ENCODE data around the gene RAG2. TPM values are rescaled to one million over a fixed set of nuclear protein-coding genes. Genes with fewer than 3 reads are reported as not detected.
"Not testable (repeated sequence)": the region's sequence is repeated elsewhere in the genome, so short reads cannot be mapped to it uniquely, and the experiment has no call there.

Gene RAG2
- total RNA-seq, 1 experiment from 2014 or later, result not detected

DNA sequence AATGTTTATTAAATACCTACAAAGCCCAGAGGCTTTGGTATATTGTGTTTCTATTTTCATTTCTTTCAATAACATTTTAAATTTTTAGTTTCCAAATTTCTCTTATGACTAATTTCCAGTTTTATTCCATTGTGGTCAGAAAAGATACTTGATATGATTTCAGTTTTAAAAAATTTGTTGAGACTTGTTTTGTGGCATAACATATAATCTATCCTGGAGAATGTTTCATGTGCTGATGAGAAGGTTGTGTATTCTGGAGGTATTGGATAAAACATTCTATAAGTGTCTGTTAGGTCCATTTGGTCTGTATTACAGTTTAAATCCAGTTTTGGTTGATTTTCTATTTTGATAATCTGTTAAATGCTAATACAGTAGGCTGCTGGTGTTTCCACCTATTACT lies 40.0 kb downstream of the RAG2 start:
- Histone ChIP-seq H3K36me3 (ENCODE audit: control insufficient read depth, insufficient read depth, low read length) (no peaks in the 10 kb centered on the region), H3K4me1 (no peaks in the 10 kb centered on the region), H3K27me3 (replicated peaks; ENCODE audit: control insufficient read depth, insufficient read depth, low read length) (no peaks in the 10 kb centered on the region), H3K9me3 (peaks cover 4% of the 10 kb centered on the region; the same call in 1 of the 2 replicates), H3K4me3 (ENCODE audit: low read depth, low read length) (no peak overlapping the region)
- H3K27me3 Mint-ChIP-seq (ENCODE audit: insufficient read depth, unreplicated experiment), result peaks cover 2% of the 10 kb centered on the region
- no peaks in the 10 kb centered on the region for H3K9me3 Mint-ChIP-seq (ENCODE audit: unreplicated experiment)
- no peaks in the 10 kb centered on the region for H3K4me1 Mint-ChIP-seq (ENCODE audit: low read depth, unreplicated experiment)
- ChIA-PET CTCF (interaction anchor here (0.6 kb wide), 1 partner anchor 270 kb away, joined by 3 read pairs; no protein-coding TSS in a partner anchor), POLR2A (no interaction called here)
- no peaks in the 10 kb centered on the region for H3K36me3 Mint-ChIP-seq (ENCODE audit: insufficient read depth, unreplicated experiment)
- BruUV-seq (replicated peaks), result no TSS peak
- no peak overlapping the region for H3K27ac Mint-ChIP-seq (ENCODE audit: unreplicated experiment)
- intact Hi-C loops (cut with micrococcal nuclease; ENCODE audit: unreplicated experiment), result no loop called here
- no peak for DNase-seq
- TF ChIP-seq, protein P1, sequence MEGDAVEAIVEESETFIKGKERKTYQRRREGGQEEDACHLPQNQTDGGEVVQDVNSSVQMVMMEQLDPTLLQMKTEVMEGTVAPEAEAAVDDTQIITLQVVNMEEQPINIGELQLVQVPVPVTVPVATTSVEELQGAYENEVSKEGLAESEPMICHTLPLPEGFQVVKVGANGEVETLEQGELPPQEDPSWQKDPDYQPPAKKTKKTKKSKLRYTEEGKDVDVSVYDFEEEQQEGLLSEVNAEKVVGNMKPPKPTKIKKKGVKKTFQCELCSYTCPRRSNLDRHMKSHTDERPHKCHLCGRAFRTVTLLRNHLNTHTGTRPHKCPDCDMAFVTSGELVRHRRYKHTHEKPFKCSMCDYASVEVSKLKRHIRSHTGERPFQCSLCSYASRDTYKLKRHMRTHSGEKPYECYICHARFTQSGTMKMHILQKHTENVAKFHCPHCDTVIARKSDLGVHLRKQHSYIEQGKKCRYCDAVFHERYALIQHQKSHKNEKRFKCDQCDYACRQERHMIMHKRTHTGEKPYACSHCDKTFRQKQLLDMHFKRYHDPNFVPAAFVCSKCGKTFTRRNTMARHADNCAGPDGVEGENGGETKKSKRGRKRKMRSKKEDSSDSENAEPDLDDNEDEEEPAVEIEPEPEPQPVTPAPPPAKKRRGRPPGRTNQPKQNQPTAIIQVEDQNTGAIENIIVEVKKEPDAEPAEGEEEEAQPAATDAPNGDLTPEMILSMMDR (IDR thresholded peaks at IDR 0.05; ENCODE audit: insufficient read depth in 1 of 2, low read depth in 1 of 2, low read length in 1 of 2, severe bottlenecking in 1 of 2, unreplicated experiment in 1 of 2), result no peak
- H3K4me3 Mint-ChIP-seq (ENCODE audit: unreplicated experiment), result no peak overlapping the region

DNA sequence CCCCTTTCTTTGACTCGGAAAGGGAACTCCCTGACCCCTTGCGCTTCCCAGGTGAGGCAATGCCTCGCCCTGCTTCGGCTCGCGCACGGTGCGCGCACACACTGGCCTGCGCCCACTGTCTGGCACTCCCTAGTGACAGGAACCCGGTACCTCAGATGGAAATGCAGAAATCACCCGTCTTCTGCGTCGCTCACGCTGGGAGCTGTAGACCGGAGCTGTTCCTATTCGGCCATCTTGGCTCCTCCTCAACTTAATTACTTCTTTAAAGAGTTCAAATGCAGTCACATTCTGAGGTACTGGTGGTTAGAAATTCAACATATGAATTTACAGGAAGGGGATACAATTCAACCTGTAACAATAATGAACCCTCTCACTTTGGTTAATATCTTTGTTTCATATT lies 40.6 kb downstream of the RAG2 start:
- H3K9me3 Mint-ChIP-seq (ENCODE audit: unreplicated experiment); POLR2A ChIA-PET; H3K4me3 ChIP-seq (ENCODE audit: low read depth, low read length); H3K27me3 ChIP-seq (replicated peaks; ENCODE audit: control insufficient read depth, insufficient read depth, low read length); H3K4me3 Mint-ChIP-seq (ENCODE audit: unreplicated experiment); H3K27ac Mint-ChIP-seq (ENCODE audit: unreplicated experiment); H3K4me1 ChIP-seq; H3K36me3 Mint-ChIP-seq (ENCODE audit: insufficient read depth, unreplicated experiment); H3K36me3 ChIP-seq (ENCODE audit: control insufficient read depth, insufficient read depth, low read length); BruUV-seq (replicated peaks); H3K9me3 ChIP-seq; H3K4me1 Mint-ChIP-seq (ENCODE audit: low read depth, unreplicated experiment); H3K27me3 Mint-ChIP-seq (ENCODE audit: insufficient read depth, unreplicated experiment); intact Hi-C loops (cut with micrococcal nuclease; ENCODE audit: unreplicated experiment); DNase-seq: not testable (repeated sequence)
- CTCF ChIA-PET, result interaction anchor here (0.6 kb wide), 1 partner anchor 271 kb away, joined by 3 read pairs; no protein-coding TSS in a partner anchor

DNA sequence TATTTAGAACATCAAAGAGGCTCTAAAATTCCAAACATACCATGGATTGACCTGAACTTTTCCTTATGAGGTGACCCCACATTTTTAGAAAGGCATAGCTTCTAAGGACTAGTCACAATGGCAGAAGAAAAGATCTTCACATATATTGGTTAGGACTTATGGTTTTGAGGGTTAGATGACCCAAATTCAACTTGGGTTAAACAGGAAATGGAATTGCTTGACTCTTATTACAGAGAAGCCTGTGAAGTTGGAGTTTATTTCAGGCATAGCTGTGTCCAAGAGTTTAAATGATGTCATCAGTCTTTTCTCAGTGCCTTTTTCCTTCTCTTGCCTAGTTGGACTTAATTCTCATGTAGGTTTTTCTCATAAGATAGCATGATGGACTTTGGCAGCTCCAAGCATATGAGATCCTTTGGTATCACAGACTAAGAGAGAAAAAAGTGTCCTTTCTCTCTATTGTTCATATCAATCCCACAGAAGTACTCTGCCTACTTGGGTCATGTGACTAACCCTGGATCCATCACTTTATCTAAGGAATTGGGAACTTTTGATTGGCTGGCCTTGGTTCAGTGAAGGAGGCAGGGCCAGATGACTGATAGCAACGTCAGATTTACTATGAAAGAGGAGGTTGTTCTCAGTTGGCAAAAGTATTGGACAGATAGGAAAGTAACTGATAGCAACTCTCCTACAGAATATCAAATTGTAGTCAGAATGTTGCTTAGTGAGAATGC lies 47.5 kb downstream of the RAG2 start:
- Histone ChIP-seq H3K4me1 (peaks cover 10% of the 10 kb centered on the region), H3K4me3 (ENCODE audit: low read depth, low read length) (no peak overlapping the region), H3K27me3 (replicated peaks; ENCODE audit: control insufficient read depth, insufficient read depth, low read length) (no peaks in the 10 kb centered on the region), H3K9me3 (no peaks in the 10 kb centered on the region), H3K36me3 (ENCODE audit: control insufficient read depth, insufficient read depth, low read length) (no peaks in the 10 kb centered on the region)
- H3K9me3 Mint-ChIP-seq (ENCODE audit: unreplicated experiment), result no peaks in the 10 kb centered on the region
- H3K4me3 Mint-ChIP-seq (ENCODE audit: unreplicated experiment), result no peak overlapping the region
- CTCF ChIA-PET, result no interaction called here
- POLR2A ChIA-PET, result no interaction called here
- no peaks in the 10 kb centered on the region for H3K36me3 Mint-ChIP-seq (ENCODE audit: insufficient read depth, unreplicated experiment)
- intact Hi-C loops (cut with micrococcal nuclease; ENCODE audit: unreplicated experiment), result no loop called here
- no peaks in the 10 kb centered on the region for H3K4me1 Mint-ChIP-seq (ENCODE audit: low read depth, unreplicated experiment)
- no peak overlapping the region for H3K27ac Mint-ChIP-seq (ENCODE audit: unreplicated experiment)
- peaks cover 10% of the 10 kb centered on the region for H3K27me3 Mint-ChIP-seq (ENCODE audit: insufficient read depth, unreplicated experiment)
- BruUV-seq (replicated peaks), result no TSS peak
- TF ChIP-seq, protein P1 (IDR thresholded peaks at IDR 0.05; ENCODE audit: insufficient read depth in 1 of 2, low read depth in 1 of 2, low read length in 1 of 2, severe bottlenecking in 1 of 2, unreplicated experiment in 1 of 2), result no peak
- DNase-seq, result no peak

Other genes with a start within 250 kb of the RAG2 start
- gene TRAF6, start 88.0 kb downstream of the RAG2 start, total RNA-seq (2022), result 10.9 and 12.7 TPM in 2 replicates
- 0.14 and 0.23 TPM in 2 replicates for gene RAG1, start 30.2 kb downstream of the RAG2 start, total RNA-seq (2022)
- 8.9 and 10.4 TPM in 2 replicates for gene IFTAP, start 3.7 kb downstream of the RAG2 start, total RNA-seq (2022)